Measurements from ENCODE around the gene RRAD.

The RRAD gene

DNA sequence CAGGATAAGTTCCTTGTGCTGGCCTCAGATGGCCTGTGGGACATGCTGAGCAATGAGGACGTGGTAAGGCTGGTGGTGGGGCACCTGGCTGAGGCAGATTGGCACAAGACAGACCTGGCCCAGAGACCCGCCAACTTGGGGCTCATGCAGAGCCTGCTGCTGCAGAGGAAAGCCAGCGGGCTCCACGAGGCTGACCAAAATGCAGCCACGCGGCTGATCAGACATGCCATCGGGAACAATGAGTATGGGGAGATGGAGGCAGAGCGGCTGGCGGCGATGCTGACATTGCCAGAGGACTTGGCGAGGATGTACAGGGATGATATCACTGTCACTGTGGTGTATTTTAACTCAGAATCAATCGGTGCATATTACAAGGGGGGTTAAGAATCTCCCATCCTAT lies 39.8 kb downstream of the RRAD start:
- H3K9ac ChIP-seq (ENCODE audit: low read depth, low read length): no peak overlapping the region
- H3K27me3 ChIP-seq (ENCODE audit: insufficient read depth, low read length, poor library complexity): no peaks in the 10 kb centered on the region
- no peaks in the 10 kb centered on the region for H3K9me3 ChIP-seq (ENCODE audit: insufficient read depth, low read length, severe bottlenecking)
- H3K4me3 ChIP-seq (ENCODE audit: low read depth in 1 of 2, low read length in 2 of 2): no peak overlapping the region
- no peak overlapping the region for H3K4me2 ChIP-seq (ENCODE audit: insufficient read depth, low read length)
- H3K79me2 ChIP-seq (ENCODE audit: insufficient read depth, low read length): peaks cover 80% of the 10 kb centered on the region
- no peak overlapping the region for H2AFZ ChIP-seq (ENCODE audit: low read depth, low read length)
- no peak overlapping the region for H3K27ac ChIP-seq (ENCODE audit: low read length)
- ATAC-seq (ENCODE audit: insufficient read depth, low read depth): no peak
- TF ChIP-seq CTCF (IDR thresholded peaks at IDR 0.05; ENCODE audit: borderline replicate concordance, extremely low read depth, low read length, poor library complexity, severe bottlenecking) (no peak), EZH2 (IDR thresholded peaks at IDR 0.05; ENCODE audit: borderline replicate concordance, low read depth, low read length, severe bottlenecking) (no peak)
- no peak for DNase-seq
- H4K20me1 ChIP-seq (ENCODE audit: insufficient read depth, low read length): peaks cover 46% of the 10 kb centered on the region
- H3K36me3 ChIP-seq (ENCODE audit: insufficient read depth, low read length): peaks cover 65% of the 10 kb centered on the region
- H3K4me1 ChIP-seq (ENCODE audit: insufficient read depth, low read length): peaks cover 38% of the 10 kb centered on the region

- ATAC-seq (ENCODE audit: insufficient read depth, low read depth) (no peak), DNase-seq (no peak)
- Histone ChIP-seq H3K4me2 (ENCODE audit: insufficient read depth, low read length) (peak overlapping the region; percentile 82; the same call in 1 of the 2 replicates), H3K4me1 (ENCODE audit: insufficient read depth, low read length) (peaks cover 63% of the 10 kb centered on the region), H2AFZ (ENCODE audit: low read depth, low read length) (no peak overlapping the region), H3K4me3 (ENCODE audit: low read depth in 1 of 2, low read length in 2 of 2) (no peak overlapping the region), H3K9me3 (ENCODE audit: insufficient read depth, low read length, severe bottlenecking) (no peaks in the 10 kb centered on the region), H4K20me1 (ENCODE audit: insufficient read depth, low read length) (peaks cover 40% of the 10 kb centered on the region), H3K79me2 (ENCODE audit: insufficient read depth, low read length) (peaks cover 68% of the 10 kb centered on the region), H3K27ac (ENCODE audit: low read length) (no peak overlapping the region), H3K27me3 (ENCODE audit: insufficient read depth, low read length, poor library complexity) (no peaks in the 10 kb centered on the region), H3K9ac (ENCODE audit: low read depth, low read length) (0 out of 2 replicates have a peak overlapping the region, but pooled peaks have one; percentile 97), H3K36me3 (ENCODE audit: insufficient read depth, low read length) (peaks cover 50% of the 10 kb centered on the region)
- TF ChIP-seq CTCF (IDR thresholded peaks at IDR 0.05; ENCODE audit: borderline replicate concordance, extremely low read depth, low read length, poor library complexity, severe bottlenecking): no peak
- no peak for TF ChIP-seq EZH2 (IDR thresholded peaks at IDR 0.05; ENCODE audit: borderline replicate concordance, low read depth, low read length, severe bottlenecking)
Measured at GRCh38 chr16:66882702-66883101, 42.6 kb downstream of the RRAD start.

DNA sequence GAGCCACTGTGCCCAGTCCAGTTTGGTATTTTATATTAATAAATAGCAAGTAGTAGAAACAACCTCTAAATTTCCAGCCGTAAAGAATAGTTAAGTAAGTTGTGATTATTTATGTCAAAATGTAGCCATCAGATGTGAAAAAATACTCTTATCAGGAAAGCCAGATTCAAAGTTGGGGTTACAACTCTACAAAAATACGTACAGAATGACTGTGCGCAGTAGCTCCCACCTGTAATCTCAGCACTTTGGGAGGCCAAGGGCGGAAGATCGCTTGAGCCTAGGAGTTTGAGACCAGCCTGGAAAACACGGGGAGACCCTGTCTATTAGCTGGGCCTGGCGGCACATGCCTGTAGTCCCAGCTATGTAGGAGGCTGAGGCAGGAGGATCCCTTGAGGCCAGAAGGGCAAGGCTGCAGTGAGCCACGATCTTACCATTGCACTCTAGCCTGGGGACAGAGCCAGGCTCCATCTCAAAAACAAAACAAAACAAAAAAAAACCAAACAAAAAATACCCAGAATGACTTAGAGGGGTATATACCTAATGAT lies 43.3 kb downstream of the RRAD start:
- Histone ChIP-seq H3K9ac (ENCODE audit: low read depth, low read length) (peak overlapping the region; percentile 97), H4K20me1 (ENCODE audit: insufficient read depth, low read length) (peaks cover 40% of the 10 kb centered on the region), H3K79me2 (ENCODE audit: insufficient read depth, low read length) (peaks cover 63% of the 10 kb centered on the region), H3K27me3 (ENCODE audit: insufficient read depth, low read length, poor library complexity) (no peaks in the 10 kb centered on the region), H3K4me1 (ENCODE audit: insufficient read depth, low read length) (peaks cover 69% of the 10 kb centered on the region), H3K9me3 (ENCODE audit: insufficient read depth, low read length, severe bottlenecking) (no peaks in the 10 kb centered on the region), H3K36me3 (ENCODE audit: insufficient read depth, low read length) (peaks cover 46% of the 10 kb centered on the region), H3K27ac (ENCODE audit: low read length) (peak overlapping the region; percentile 30; the same call in 1 of the 2 replicates), H2AFZ (ENCODE audit: low read depth, low read length) (no peak overlapping the region), H3K4me2 (ENCODE audit: insufficient read depth, low read length) (peak overlapping the region; percentile 82), H3K4me3 (ENCODE audit: low read depth in 1 of 2, low read length in 2 of 2) (peak overlapping the region in 1 of 2 experiments; percentile 98; a peak in 2 of 4 replicates)
- DNase-seq (no peak), ATAC-seq (ENCODE audit: insufficient read depth, low read depth) (no peak)
- no peak for TF ChIP-seq EZH2 (IDR thresholded peaks at IDR 0.05; ENCODE audit: borderline replicate concordance, low read depth, low read length, severe bottlenecking)
- TF ChIP-seq CTCF (IDR thresholded peaks at IDR 0.05; ENCODE audit: borderline replicate concordance, extremely low read depth, low read length, poor library complexity, severe bottlenecking): no peak
